ENCODE results near the gene BIN1.

DNA sequence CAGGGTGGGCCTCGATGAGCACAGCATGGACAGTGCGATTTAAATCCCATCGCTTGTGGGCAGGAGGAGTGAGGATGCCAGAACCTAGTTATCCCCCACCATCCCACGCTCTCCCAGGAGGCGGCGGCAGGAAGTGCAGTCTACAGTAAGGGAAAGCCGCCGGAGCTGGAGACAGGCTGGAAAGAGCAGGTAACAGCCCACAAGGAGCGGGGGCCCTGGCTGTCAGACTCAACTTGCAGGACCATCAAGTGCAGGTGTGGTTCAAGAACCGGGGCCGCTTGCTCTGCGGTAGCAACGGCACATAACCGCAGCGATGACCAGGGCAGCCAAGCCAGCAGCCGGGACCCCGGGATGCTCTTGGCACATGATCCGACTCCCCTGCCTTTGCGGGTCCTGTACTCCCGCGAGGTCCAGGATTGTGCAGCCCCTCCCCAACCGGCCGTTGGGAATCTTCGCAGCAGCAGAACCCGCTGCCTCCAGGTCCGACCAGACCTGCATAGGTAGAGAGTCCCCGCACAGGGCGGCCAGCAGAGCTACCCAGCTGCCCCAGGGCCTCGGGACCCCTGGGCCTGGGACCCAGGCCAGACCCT, 82.1 kb downstream of the BIN1 start:
- no peak for TF ChIP-seq TAF1 (IDR thresholded peaks at IDR 0.05; ENCODE audit: borderline replicate concordance, insufficient read depth, low read length)
- TF ChIP-seq POLR2AphosphoS5 (IDR thresholded peaks at IDR 0.05; ENCODE audit: low read depth, low read length), result no peak
- no peak for TF ChIP-seq SIN3A (IDR thresholded peaks at IDR 0.05; ENCODE audit: borderline replicate concordance, insufficient read depth, low read length)
- TF ChIP-seq, protein P1, sequence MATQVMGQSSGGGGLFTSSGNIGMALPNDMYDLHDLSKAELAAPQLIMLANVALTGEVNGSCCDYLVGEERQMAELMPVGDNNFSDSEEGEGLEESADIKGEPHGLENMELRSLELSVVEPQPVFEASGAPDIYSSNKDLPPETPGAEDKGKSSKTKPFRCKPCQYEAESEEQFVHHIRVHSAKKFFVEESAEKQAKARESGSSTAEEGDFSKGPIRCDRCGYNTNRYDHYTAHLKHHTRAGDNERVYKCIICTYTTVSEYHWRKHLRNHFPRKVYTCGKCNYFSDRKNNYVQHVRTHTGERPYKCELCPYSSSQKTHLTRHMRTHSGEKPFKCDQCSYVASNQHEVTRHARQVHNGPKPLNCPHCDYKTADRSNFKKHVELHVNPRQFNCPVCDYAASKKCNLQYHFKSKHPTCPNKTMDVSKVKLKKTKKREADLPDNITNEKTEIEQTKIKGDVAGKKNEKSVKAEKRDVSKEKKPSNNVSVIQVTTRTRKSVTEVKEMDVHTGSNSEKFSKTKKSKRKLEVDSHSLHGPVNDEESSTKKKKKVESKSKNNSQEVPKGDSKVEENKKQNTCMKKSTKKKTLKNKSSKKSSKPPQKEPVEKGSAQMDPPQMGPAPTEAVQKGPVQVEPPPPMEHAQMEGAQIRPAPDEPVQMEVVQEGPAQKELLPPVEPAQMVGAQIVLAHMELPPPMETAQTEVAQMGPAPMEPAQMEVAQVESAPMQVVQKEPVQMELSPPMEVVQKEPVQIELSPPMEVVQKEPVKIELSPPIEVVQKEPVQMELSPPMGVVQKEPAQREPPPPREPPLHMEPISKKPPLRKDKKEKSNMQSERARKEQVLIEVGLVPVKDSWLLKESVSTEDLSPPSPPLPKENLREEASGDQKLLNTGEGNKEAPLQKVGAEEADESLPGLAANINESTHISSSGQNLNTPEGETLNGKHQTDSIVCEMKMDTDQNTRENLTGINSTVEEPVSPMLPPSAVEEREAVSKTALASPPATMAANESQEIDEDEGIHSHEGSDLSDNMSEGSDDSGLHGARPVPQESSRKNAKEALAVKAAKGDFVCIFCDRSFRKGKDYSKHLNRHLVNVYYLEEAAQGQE (IDR thresholded peaks at IDR 0.05; ENCODE audit: insufficient read depth in 1 of 2, low read depth in 2 of 2, low read length in 2 of 2), result no peak

Data from PFSK-1 (cell line).